Liver (tissue), 9 donors: ENCODE data around the gene MTLN. TPM values are rescaled to one million over a fixed set of nuclear protein-coding genes. Genes with fewer than 3 reads are reported as not detected.

Source experiments
- DNase-seq: peaks from one replicate; pipeline ENCODE4 v3.0.0-alpha.2; 2017; ENCODE audit warnings: low spot score
- H3K27ac ChIP-seq, 2 donors: one replicate each; pipeline ENCODE4 v1.7.0; 2013; ENCODE audit warnings: inconsistent platforms in 2 of 2, low read length in 2 of 2, control low read depth in 1 of 2, low read depth in 1 of 2, mild to moderate bottlenecking in 1 of 2
- H3K27me3 ChIP-seq, 4 donors: one replicate each; pipeline versions ENCODE4 v1.6.1 to v1.7.0; 2013; ENCODE audit warnings: low read length in 3 of 4, inconsistent platforms in 1 of 4, mild to moderate bottlenecking in 1 of 4, moderate library complexity in 1 of 4; ENCODE audit not compliant: control insufficient read depth in 4 of 4, insufficient read depth in 4 of 4
- H3K36me3 ChIP-seq, 4 donors: one replicate each; pipeline versions ENCODE4 v1.6.1 to v1.7.0; 2013; ENCODE audit warnings: low read length in 3 of 4, mild to moderate bottlenecking in 3 of 4, low read depth in 1 of 4, moderate library complexity in 1 of 4; ENCODE audit not compliant: control insufficient read depth in 4 of 4, insufficient read depth in 3 of 4
- H3K4me1 ChIP-seq, 4 donors: one replicate each; pipeline versions ENCODE4 v1.6.1 to v1.7.0; 2013; ENCODE audit warnings: low read length in 3 of 4, mild to moderate bottlenecking in 3 of 4, moderate library complexity in 1 of 4; ENCODE audit not compliant: control insufficient read depth in 4 of 4, insufficient read depth in 4 of 4
- H3K4me3 ChIP-seq, 3 donors: one replicate each; pipeline versions ENCODE4 v1.6.1 to v1.7.0; 2013; ENCODE audit warnings: low read length in 3 of 3, control low read depth in 1 of 3, low read depth in 1 of 3, mild to moderate bottlenecking in 1 of 3
- H3K9ac ChIP-seq, 2 donors: one replicate each; pipeline ENCODE4 v1.7.0; 2013; ENCODE audit warnings: low read length in 2 of 2, mild to moderate bottlenecking in 2 of 2, moderate library complexity in 2 of 2, control low read depth in 1 of 2, low read depth in 1 of 2
- H3K9me3 ChIP-seq, 4 donors: one replicate each; pipeline versions ENCODE4 v1.6.1 to v1.7.0; 2013; ENCODE audit warnings: low read length in 3 of 4; ENCODE audit not compliant: control insufficient read depth in 4 of 4
- CTCF ChIP-seq: fragments of 150-350 bp; IDR thresholded peaks from 2 replicates; pipeline ENCODE4 v1.5.1; 2017; ENCODE audit warnings: improper control_type of control experiment, low read depth, low read length; ENCODE audit not compliant: missing input control
- EGR1 ChIP-seq, 2 donors: IDR thresholded peaks; 2 replicates each; pipeline ENCODE4 v1.6.1; 2016 to 2018; ENCODE audit warnings: antibody characterized with exemption in 2 of 2, low read depth in 2 of 2
- FOXA1 ChIP-seq: IDR thresholded peaks from 2 replicates; pipeline ENCODE4 v1.6.1; 2016; ENCODE audit warnings: antibody characterized with exemption
- FOXA2 ChIP-seq: IDR thresholded peaks from 2 replicates; pipeline ENCODE4 v1.6.1; 2016; ENCODE audit warnings: antibody characterized with exemption
- GABPA ChIP-seq, 2 donors: IDR thresholded peaks in 1 of 2; conservative IDR thresholded peaks in 1 of 2; 2 replicates each; pipeline ENCODE4 v1.6.1; 2016; ENCODE audit warnings: antibody characterized with exemption in 2 of 2, mild to moderate bottlenecking in 1 of 2, moderate library complexity in 1 of 2
- HNF4A ChIP-seq, 2 donors: conservative IDR thresholded peaks; 2 replicates each; pipeline ENCODE4 v1.6.1; 2016; ENCODE audit warnings: antibody characterized with exemption in 2 of 2, mild to moderate bottlenecking in 2 of 2
- JUND ChIP-seq, 2 donors: IDR thresholded peaks; 2 replicates each; pipeline ENCODE4 v1.6.1; 2016; ENCODE audit warnings: antibody characterized with exemption in 2 of 2
- RAD21 ChIP-seq, 2 donors: IDR thresholded peaks; 2 replicates each; pipeline ENCODE4 v1.6.1; 2016; ENCODE audit warnings: antibody characterized with exemption in 2 of 2, mild to moderate bottlenecking in 2 of 2
- REST ChIP-seq: IDR thresholded peaks from 2 replicates; pipeline ENCODE4 v1.6.1; 2016; ENCODE audit warnings: antibody characterized with exemption, mild to moderate bottlenecking
- SP1 ChIP-seq: IDR thresholded peaks from 2 replicates; pipeline ENCODE4 v1.6.1; 2018; ENCODE audit warnings: antibody characterized with exemption, mild to moderate bottlenecking
- TAF1 ChIP-seq: conservative IDR thresholded peaks from 2 replicates; pipeline ENCODE4 v1.6.1; 2016; ENCODE audit warnings: antibody characterized with exemption, mild to moderate bottlenecking
- YY1 ChIP-seq: IDR thresholded peaks from 2 replicates; pipeline ENCODE4 v1.6.1; 2016; ENCODE audit warnings: antibody characterized with exemption, mild to moderate bottlenecking
- ZBTB33 ChIP-seq: IDR thresholded peaks from 2 replicates; pipeline ENCODE4 v1.6.1; 2016; ENCODE audit warnings: antibody characterized with exemption
- WGBS: extraction: QIAGEN DNeasy Blood & Tissue Kit; methylation state at CpG from one replicate; pipeline ENCODE4 v1.1.7; 2013; 5-methylcytosine and 5-hydroxymethylcytosine counted together
- polyA plus RNA-seq, 2 donors: library from polyadenylated mRNA; stranded (reverse) in 1 of 2; unstranded in 1 of 2; fragments of 200-250 nt in 1 of 2; fragments of >200 nt in 1 of 2; fragmentation: Nextera tagmentation in 1 of 2; extraction: Ambion mirVana in 1 of 2; gene quantifications; one replicate each; pipeline versions ENCODE4 v1.2.1 to v1.2.3, GENCODE V29; 2013 to 2015
- total RNA-seq, 2 donors: library from RNA; depleted of rRNA; stranded (reverse); fragments of >200 nt; gene quantifications; one replicate each; pipeline ENCODE4 v1.2.3, GENCODE V29; 2014
- donor health status: healthy.
- donor health status: healthy.
- donor health status: healthy.
- donor health status: healthy.
- donor health status: healthy.

MTLN gene
- total and polyA plus RNA-seq, 4 donors: 29.6 to 86.4 (median 65.5) TPM

- 92% methylated on average over 2 of the region's 2 CpGs for WGBS
- H3K9ac ChIP-seq: no peak overlapping the region
- H3K9me3 ChIP-seq: peaks cover 0 to 2% (median 0%) of the 10 kb centered on the region in 4 donors
- H3K36me3 ChIP-seq: no peaks in the 10 kb centered on the region
- no peak for TF ChIP-seq YY1
- TF ChIP-seq HNF4A (conservative IDR thresholded peaks at IDR 0.05): no peak
- no peak for TF ChIP-seq FOXA2
- no peak for TF ChIP-seq JUND (IDR thresholded peaks at IDR 0.05)
- TF ChIP-seq EGR1 (IDR thresholded peaks at IDR 0.05; ENCODE audit: low read depth in 2 of 2): no peak
- no peak overlapping the region for H3K4me3 ChIP-seq
- no peak overlapping the region for H3K27ac ChIP-seq
- no peaks in the 10 kb centered on the region for H3K4me1 ChIP-seq
- no peaks in the 10 kb centered on the region for H3K27me3 ChIP-seq
- DNase-seq: no peak
Measured at GRCh38 chr2:110182449-110182848, 29.9 kb downstream of the MTLN start.

- no peak overlapping the region for H3K9ac ChIP-seq
- no peak overlapping the region for H3K4me3 ChIP-seq
- DNase-seq: no peak
- H3K9me3 ChIP-seq: peaks cover 0 to 2% (median 0%) of the 10 kb centered on the region in 4 donors
- no peaks in the 10 kb centered on the region for H3K4me1 ChIP-seq
- TF ChIP-seq FOXA1 (no peak), REST (no peak), HNF4A (conservative IDR thresholded peaks at IDR 0.05) (no peak), EGR1 (IDR thresholded peaks at IDR 0.05; ENCODE audit: low read depth in 2 of 2) (no peak), JUND (IDR thresholded peaks at IDR 0.05) (no peak), SP1 (no peak), CTCF (no peak), GABPA (IDR thresholded peaks at IDR 0.05 in 1 of 2, conservative IDR thresholded peaks at IDR 0.05 in 1 of 2) (no peak), TAF1 (no peak), ZBTB33 (no peak), RAD21 (IDR thresholded peaks at IDR 0.05) (no peak), YY1 (no peak)
- no peaks in the 10 kb centered on the region for H3K36me3 ChIP-seq
- no peak overlapping the region for H3K27ac ChIP-seq
- peaks cover 0 to 3% (median 0%) of the 10 kb centered on the region in 4 donors for H3K27me3 ChIP-seq
Measured at GRCh38 chr2:110180036-110180435, 32.3 kb downstream of the MTLN start.
